ENCODE measurements around the gene TMED9.

- TF ChIP-seq CTCF (IDR thresholded peaks at IDR 0.05; ENCODE audit: low read length) = no peak
- TF ChIP-seq EZH2 (optimal IDR thresholded peaks at IDR 0.05; ENCODE audit: low read depth, low read length) = no peak
Measured at GRCh38 chr5:177593511-177593910, 1.5 kb downstream of the TMED9 start.
